ENCODE measurements around the gene DCC. TPM values are rescaled to one million over a fixed set of nuclear protein-coding genes. Genes with fewer than 3 reads are reported as not detected.

The DCC gene
- total RNA-seq, 1 experiment from 2014 or later, result not detected

- Histone ChIP-seq H3K9me2 (ENCODE audit: insufficient read depth) (no peaks in the 10 kb centered on the region), H3K27ac (no peak overlapping the region), H2AFZ (no peak overlapping the region), H3K27me3 (ENCODE audit: insufficient read depth, low read depth) (no peaks in the 10 kb centered on the region; the same call in 1 of the 2 replicates), H3K9me3 (ENCODE audit: insufficient read depth, low read depth) (no peaks in the 10 kb centered on the region), H3K4me2 (no peak overlapping the region), H3K4me3 (no peak overlapping the region), H3K36me3 (ENCODE audit: low read depth) (no peaks in the 10 kb centered on the region), H3F3A (ENCODE audit: insufficient read depth, low read depth) (no peaks in the 10 kb centered on the region), H4K20me1 (ENCODE audit: insufficient read depth) (no peaks in the 10 kb centered on the region), H3K4me1 (replicated peaks; ENCODE audit: insufficient read depth) (no peaks in the 10 kb centered on the region), H3K79me2 (ENCODE audit: low read depth) (no peaks in the 10 kb centered on the region)
- ChIA-PET POLR2A (ENCODE audit: unreplicated experiment) (no interaction called here), CTCF (no interaction called here)
- no TSS peak for BruUV-seq (replicated peaks)
- intact Hi-C loops (cut with micrococcal nuclease; ENCODE audit: unreplicated experiment), result no loop called here
- TF ChIP-seq CTCF (conservative IDR thresholded peaks at IDR 0.05) (no peak), EZH2 (IDR thresholded peaks at IDR 0.05; ENCODE audit: low read depth) (no peak)
- no peak for DNase-seq
These were observed 237.8 kb downstream of the DCC start for GRCh38 chr18:52577795-52578194.

- no peak overlapping the region for H3K27ac ChIP-seq
- no peak overlapping the region for H2AFZ ChIP-seq
- no TSS peak for BruUV-seq (replicated peaks)
- no peaks in the 10 kb centered on the region for H3K36me3 ChIP-seq (ENCODE audit: low read depth)
- H3K27me3 ChIP-seq (ENCODE audit: insufficient read depth, low read depth), result no peaks in the 10 kb centered on the region; the same call in 1 of the 2 replicates
- H3K79me2 ChIP-seq (ENCODE audit: low read depth), result no peaks in the 10 kb centered on the region
- H3F3A ChIP-seq (ENCODE audit: insufficient read depth, low read depth), result no peaks in the 10 kb centered on the region
- no peaks in the 10 kb centered on the region for H3K9me3 ChIP-seq (ENCODE audit: insufficient read depth, low read depth)
- TF ChIP-seq CTCF (conservative IDR thresholded peaks at IDR 0.05) (no peak), EZH2 (IDR thresholded peaks at IDR 0.05; ENCODE audit: low read depth) (no peak)
- H3K4me2 ChIP-seq, result no peak overlapping the region
- no peaks in the 10 kb centered on the region for H3K4me1 ChIP-seq (replicated peaks; ENCODE audit: insufficient read depth)
- no peaks in the 10 kb centered on the region for H3K9me2 ChIP-seq (ENCODE audit: insufficient read depth)
- CTCF ChIA-PET, result no interaction called here
- no peak overlapping the region for H3K4me3 ChIP-seq
- POLR2A ChIA-PET (ENCODE audit: unreplicated experiment), result no interaction called here
- H4K20me1 ChIP-seq (ENCODE audit: insufficient read depth), result no peaks in the 10 kb centered on the region
- no peak for DNase-seq
- intact Hi-C loops (cut with micrococcal nuclease; ENCODE audit: unreplicated experiment), result no loop called here
These were observed 242.1 kb downstream of the DCC start for GRCh38 chr18:52582061-52582460.

- intact Hi-C loops (cut with micrococcal nuclease; ENCODE audit: unreplicated experiment), result no loop called here
- H3K9me2 ChIP-seq (ENCODE audit: insufficient read depth), result no peaks in the 10 kb centered on the region
- no peaks in the 10 kb centered on the region; the same call in 1 of the 2 replicates for H3K27me3 ChIP-seq (ENCODE audit: insufficient read depth, low read depth)
- H2AFZ ChIP-seq, result no peak overlapping the region
- H3K4me1 ChIP-seq (replicated peaks; ENCODE audit: insufficient read depth), result no peaks in the 10 kb centered on the region
- CTCF ChIA-PET, result no interaction called here
- no peaks in the 10 kb centered on the region for H3K36me3 ChIP-seq (ENCODE audit: low read depth)
- H4K20me1 ChIP-seq (ENCODE audit: insufficient read depth), result no peaks in the 10 kb centered on the region
- no peak overlapping the region for H3K4me3 ChIP-seq
- no peaks in the 10 kb centered on the region for H3K79me2 ChIP-seq (ENCODE audit: low read depth)
- H3K4me2 ChIP-seq, result no peak overlapping the region
- TF ChIP-seq CTCF (conservative IDR thresholded peaks at IDR 0.05) (no peak), EZH2 (IDR thresholded peaks at IDR 0.05; ENCODE audit: low read depth) (no peak)
- POLR2A ChIA-PET (ENCODE audit: unreplicated experiment), result no interaction called here
- H3F3A ChIP-seq (ENCODE audit: insufficient read depth, low read depth), result no peaks in the 10 kb centered on the region
- DNase-seq, result no peak
- H3K27ac ChIP-seq, result no peak overlapping the region
- BruUV-seq (replicated peaks), result no TSS peak
- H3K9me3 ChIP-seq (ENCODE audit: insufficient read depth, low read depth), result no peaks in the 10 kb centered on the region
These were observed 242.5 kb downstream of the DCC start for GRCh38 chr18:52582516-52582915.

Measured in PC-9 (cell line).